Endothelial cell of umbilical vein (primary cell): ENCODE measurements around the gene FANCL. TPM values are rescaled to one million over a fixed set of nuclear protein-coding genes. Genes with fewer than 3 reads are reported as not detected.
"Not testable (repeated sequence)": the region's sequence is repeated elsewhere in the genome, so short reads cannot be mapped to it uniquely, and the experiment has no call there.

Source experiments
- BruUV-seq: library from RNA; stranded (reverse); fragments of 400-500 nt; replicated peaks from 2 replicates; lab custom pipeline; 2021; lab: Mats Ljungman, UMichigan
- CTCF ChIA-PET: fragments of 300-600, 350-600 bp; sonication (Branson Sonifier 250); formaldehyde crosslinking; loops from one replicate; lab custom pipeline; 2021; ENCODE audit warnings: antibody characterized with exemption, inconsistent platforms; lab: Charles Lee
- POLR2A ChIA-PET: fragments of 300-600, 350-600 bp; sonication (Branson Sonifier 250); formaldehyde crosslinking; loops from one replicate; lab custom pipeline; 2021; ENCODE audit warnings: antibody characterized with exemption, inconsistent platforms; lab: Charles Lee
- DNase-seq: peaks from one replicate; pipeline ENCODE4 v3.0.0-alpha.2; 2011; ENCODE audit warnings: low read depth, low spot score
- FAIRE-seq: peaks from 2 replicates; lab custom pipeline; 2011; peaks lifted over from hg19 to GRCh38; lab: Jason Lieb, UNC
- H2AFZ ChIP-seq: 2 replicates; pipeline ENCODE4 v1.6.0; 2012; ENCODE audit warnings: low read depth, low read length, control low read depth, inconsistent platforms
- H3K27ac ChIP-seq: 2 replicates; pipeline ENCODE4 v1.5.1; 2011; ENCODE audit warnings: low read depth, mild to moderate bottlenecking, control low read depth, low read length, moderate library complexity; ENCODE audit not compliant: insufficient read depth
- H3K27me3 ChIP-seq, 2 experiments: 2 replicates each; pipeline versions ENCODE4 v1.6.0 to v1.6.1; 2011; ENCODE audit warnings: low read length in 2 of 2, mixed read lengths in 1 of 2; ENCODE audit not compliant: control insufficient read depth in 2 of 2, insufficient read depth in 2 of 2
- H3K36me3 ChIP-seq, 2 experiments: 2 replicates in 1 of 2; 3 replicates in 1 of 2; pipeline ENCODE4 v1.5.1; 2011; ENCODE audit warnings: low read length in 2 of 2, mild to moderate bottlenecking in 1 of 2, moderate library complexity in 1 of 2; ENCODE audit not compliant: control insufficient read depth in 2 of 2, insufficient read depth in 2 of 2; ENCODE audit errors: extremely low read depth in 1 of 2
- H3K4me1 ChIP-seq: 3 replicates; pipeline ENCODE4 v1.5.1; 2011; ENCODE audit warnings: mild to moderate bottlenecking, low read length; ENCODE audit not compliant: control insufficient read depth, insufficient read depth; ENCODE audit errors: extremely low read depth
- H3K4me2 ChIP-seq: 2 replicates; pipeline ENCODE4 v1.6.1; 2011; ENCODE audit warnings: low read length, control low read depth, mixed read lengths; ENCODE audit not compliant: insufficient read depth
- H3K4me3 ChIP-seq, 3 experiments: fragments of 200-600 bp in 1 of 3; sonication (generic), shearing (Covaris generic) in 1 of 3; replicated peaks in 1 of 3; 2 replicates each; pipeline ENCODE4 v1.5.1; 2011 to 2016; ENCODE audit warnings: control low read depth in 3 of 3, low read length in 3 of 3, mild to moderate bottlenecking in 2 of 3, inconsistent platforms in 1 of 3, low read depth in 1 of 3, moderate library complexity in 1 of 3; ENCODE audit not compliant: insufficient read depth in 1 of 3
- H3K79me2 ChIP-seq: 2 replicates; pipeline ENCODE4 v1.6.0; 2012; ENCODE audit warnings: low read length, inconsistent platforms; ENCODE audit not compliant: control insufficient read depth, insufficient read depth
- H3K9ac ChIP-seq: replicated peaks from 2 replicates; pipeline ENCODE3; 2011; ENCODE audit warnings: low read length, control low read depth; ENCODE audit not compliant: insufficient read depth; ENCODE audit errors: extremely low read depth
- H3K9me1 ChIP-seq: replicated peaks from 3 replicates; pipeline ENCODE4 v1.6.0; 2011; ENCODE audit warnings: mild to moderate bottlenecking, low read length; ENCODE audit not compliant: control insufficient read depth, insufficient read depth; ENCODE audit errors: extremely low read depth
- H3K9me3 ChIP-seq: replicated peaks from 2 replicates; pipeline ENCODE4 v1.5.1; 2012; ENCODE audit warnings: low read length, inconsistent platforms; ENCODE audit not compliant: control insufficient read depth, insufficient read depth
- H4K20me1 ChIP-seq: replicated peaks from 2 replicates; pipeline ENCODE3; 2011; ENCODE audit warnings: mild to moderate bottlenecking, low read length; ENCODE audit not compliant: control insufficient read depth, insufficient read depth; ENCODE audit errors: extremely low read depth
- CTCF ChIP-seq, 2 donors: IDR thresholded peaks; 1 replicate in 1 of 2; 2 replicates in 1 of 2; pipeline ENCODE4 v1.5.1; 2011; ENCODE audit warnings: low read length in 2 of 2, mild to moderate bottlenecking in 2 of 2, moderate library complexity in 2 of 2, control low read depth in 1 of 2, inconsistent platforms in 1 of 2, low read depth in 1 of 2; ENCODE audit not compliant: insufficient read depth in 1 of 2; ENCODE audit errors: extremely low read depth in 1 of 2
- EZH2 ChIP-seq: IDR thresholded peaks from 2 replicates; pipeline ENCODE4 v1.6.1; 2012; ENCODE audit warnings: borderline replicate concordance, low read depth, mild to moderate bottlenecking, moderate library complexity, low read length, inconsistent platforms; ENCODE audit not compliant: severe bottlenecking
- FOS ChIP-seq: IDR thresholded peaks from 2 replicates; pipeline ENCODE4 v1.6.1; 2011; ENCODE audit warnings: mild to moderate bottlenecking, low read length, moderate library complexity, borderline replicate concordance; ENCODE audit not compliant: insufficient read depth
- GATA2 ChIP-seq: IDR thresholded peaks from 2 replicates; pipeline ENCODE4 v1.7.0; 2011; ENCODE audit warnings: low read depth, mild to moderate bottlenecking, moderate library complexity, mixed read lengths, low read length; ENCODE audit not compliant: insufficient read length, insufficient read depth
- JUN ChIP-seq: IDR thresholded peaks from 2 replicates; pipeline ENCODE4 v1.6.1; 2011; ENCODE audit warnings: borderline replicate concordance, low read depth; ENCODE audit not compliant: insufficient read length, insufficient read depth
- MAX ChIP-seq: IDR thresholded peaks from 2 replicates; pipeline ENCODE4 v1.6.1; 2011; ENCODE audit not compliant: insufficient read depth, insufficient read length
- MYC ChIP-seq: IDR thresholded peaks from one replicate; pipeline ENCODE4 v1.6.1; 2011; ENCODE audit warnings: mild to moderate bottlenecking, low read depth, low read length
- POLR2A ChIP-seq: IDR thresholded peaks from 2 replicates; pipeline ENCODE4 v1.6.1; 2012; ENCODE audit warnings: low read depth, mild to moderate bottlenecking, control low read depth, low read length
- POLR2AphosphoS5 ChIP-seq: IDR thresholded peaks from 2 replicates; pipeline ENCODE4 v1.6.1; 2012; ENCODE audit warnings: low read depth, mild to moderate bottlenecking, control low read depth, low read length, moderate library complexity; ENCODE audit not compliant: insufficient read depth
- dilution Hi-C: fragments of 300-500 bp; cut with MboI; formaldehyde crosslinking; loops from one replicate; pipeline ENCODE4 v1.15.0; 2019; ENCODE audit warnings: low sequenced_read_pairs; ENCODE audit not compliant: extremely low pct_ligation_motif_present
- intact Hi-C: fragments of 100-400 bp; cut with micrococcal nuclease; formaldehyde crosslinking; loops from one replicate; pipeline ENCODE4 v1.10.0; 2022
- polyA plus RNA-seq, 4 experiments: library from polyadenylated mRNA; depleted of rRNA in 3 of 4; stranded (reverse) in 3 of 4; unstranded in 1 of 4; fragments of >200 nt; gene quantifications; 2 replicates each; pipeline versions ENCODE4 v1.2.1 to v1.2.3, GENCODE V29; 2011 to 2012; ENCODE audit warnings: missing spikeins in 1 of 4
- total RNA-seq: library from RNA; stranded (reverse); gene quantifications from 2 replicates; pipeline ENCODE4 v1.2.3, GENCODE V29; 2021

FANCL gene
- total and polyA plus RNA-seq, 2 donors (not counting 3 experiments of a cell fraction or from before 2014, with no cell fraction given), result 10.3 to 15.8 TPM

GRCh38 chr2:58194458-58194857 lies 46.7 kb downstream of the FANCL start:
- Histone ChIP-seq H3K27me3 (no peaks in the 10 kb centered on the region), H3K79me2 (no peaks in the 10 kb centered on the region), H4K20me1 (no peaks in the 10 kb centered on the region), H3K9me1 (no peaks in the 10 kb centered on the region), H3K4me2 (no peak overlapping the region), H3K9ac (no peak overlapping the region), H3K27ac (no peak overlapping the region), H3K4me3 (no peak overlapping the region), H3K9me3 (no peaks in the 10 kb centered on the region), H2AFZ (no peak overlapping the region), H3K36me3 (peaks cover 0 to 3% of the 10 kb centered on the region in 2 experiments), H3K4me1 (no peaks in the 10 kb centered on the region)
- POLR2A ChIA-PET, result no interaction called here
- DNase-seq (no peak), FAIRE-seq (no peak)
- TF ChIP-seq JUN, result no peak
- no peak for TF ChIP-seq POLR2AphosphoS5
- no peak for TF ChIP-seq CTCF (IDR thresholded peaks at IDR 0.05; ENCODE audit: extremely low read depth in 1 of 2, insufficient read depth in 1 of 2, low read depth in 1 of 2, low read length in 2 of 2)
- TF ChIP-seq GATA2, result no peak
- TF ChIP-seq EZH2, result no peak
- TF ChIP-seq MAX, result no peak
- TF ChIP-seq FOS, result no peak
- no peak for TF ChIP-seq MYC
- no peak for TF ChIP-seq POLR2A
- intact Hi-C loops, result no loop called here
- no TSS peak for BruUV-seq
- CTCF ChIA-PET, result no interaction called here
- dilution Hi-C loops, result no loop called here

GRCh38 chr2:58187022-58187421 lies 54.1 kb downstream of the FANCL start:
- DNase-seq, H3K79me2 ChIP-seq, H3K27ac ChIP-seq, H3K4me3 ChIP-seq, H3K9ac ChIP-seq, H3K36me3 ChIP-seq, H3K4me2 ChIP-seq, H3K4me1 ChIP-seq, BruUV-seq, H3K9me3 ChIP-seq, CTCF ChIA-PET, H2AFZ ChIP-seq, H3K27me3 ChIP-seq, H4K20me1 ChIP-seq, dilution Hi-C loops, FAIRE-seq, POLR2A ChIA-PET, intact Hi-C loops, H3K9me1 ChIP-seq: not testable (repeated sequence)
